ENCODE data around the gene RNF222. TPM values are rescaled to one million over a fixed set of nuclear protein-coding genes. Genes with fewer than 3 reads are reported as not detected.

The RNF222 gene
- total RNA-seq, 1 donor from 2014 or later, result not detected

GRCh38 chr17:8430966-8431365 lies 33.3 kb upstream of the RNF222 start:
- no peak overlapping the region for H3K4me3 Mint-ChIP-seq
- no peak for DNase-seq (ENCODE audit: low spot score in 2 of 2, unreplicated experiment in 2 of 2)
- H3K27me3 Mint-ChIP-seq (ENCODE audit: low read depth), result no peaks in the 10 kb centered on the region
- no peak overlapping the region for H3K27ac Mint-ChIP-seq
- peaks cover 4% of the 10 kb centered on the region for H3K4me1 Mint-ChIP-seq
- no peaks in the 10 kb centered on the region for H3K9me3 Mint-ChIP-seq
- no peaks in the 10 kb centered on the region for H3K36me3 Mint-ChIP-seq
- TF ChIP-seq, protein P1, sequence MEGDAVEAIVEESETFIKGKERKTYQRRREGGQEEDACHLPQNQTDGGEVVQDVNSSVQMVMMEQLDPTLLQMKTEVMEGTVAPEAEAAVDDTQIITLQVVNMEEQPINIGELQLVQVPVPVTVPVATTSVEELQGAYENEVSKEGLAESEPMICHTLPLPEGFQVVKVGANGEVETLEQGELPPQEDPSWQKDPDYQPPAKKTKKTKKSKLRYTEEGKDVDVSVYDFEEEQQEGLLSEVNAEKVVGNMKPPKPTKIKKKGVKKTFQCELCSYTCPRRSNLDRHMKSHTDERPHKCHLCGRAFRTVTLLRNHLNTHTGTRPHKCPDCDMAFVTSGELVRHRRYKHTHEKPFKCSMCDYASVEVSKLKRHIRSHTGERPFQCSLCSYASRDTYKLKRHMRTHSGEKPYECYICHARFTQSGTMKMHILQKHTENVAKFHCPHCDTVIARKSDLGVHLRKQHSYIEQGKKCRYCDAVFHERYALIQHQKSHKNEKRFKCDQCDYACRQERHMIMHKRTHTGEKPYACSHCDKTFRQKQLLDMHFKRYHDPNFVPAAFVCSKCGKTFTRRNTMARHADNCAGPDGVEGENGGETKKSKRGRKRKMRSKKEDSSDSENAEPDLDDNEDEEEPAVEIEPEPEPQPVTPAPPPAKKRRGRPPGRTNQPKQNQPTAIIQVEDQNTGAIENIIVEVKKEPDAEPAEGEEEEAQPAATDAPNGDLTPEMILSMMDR (IDR thresholded peaks at IDR 0.05; ENCODE audit: unreplicated experiment), result no peak

DNA sequence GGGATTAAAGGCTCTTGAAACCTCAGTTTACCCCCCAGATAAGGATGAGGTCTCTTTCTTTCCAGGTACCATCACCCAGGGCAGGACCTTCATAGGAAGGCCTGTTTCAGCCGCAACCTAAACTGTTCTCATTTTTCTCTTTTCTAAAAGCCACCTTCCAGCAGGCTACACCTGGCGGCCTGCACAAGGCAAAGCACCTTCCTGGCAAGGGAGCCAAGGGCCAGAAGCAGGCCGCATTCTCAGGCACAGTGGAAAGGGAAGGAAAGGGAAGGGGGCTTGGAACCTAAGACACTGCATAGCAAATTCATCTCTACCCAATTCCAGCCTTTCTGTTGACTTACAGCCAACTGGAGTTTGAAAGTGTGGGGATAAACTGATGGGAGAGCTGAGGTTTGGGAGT lies 29.2 kb upstream of the RNF222 start:
- H3K4me1 Mint-ChIP-seq, result no peaks in the 10 kb centered on the region
- no peak for DNase-seq (ENCODE audit: low spot score in 2 of 2, unreplicated experiment in 2 of 2)
- H3K27ac Mint-ChIP-seq, result no peak overlapping the region
- H3K36me3 Mint-ChIP-seq, result no peaks in the 10 kb centered on the region
- H3K4me3 Mint-ChIP-seq, result no peak overlapping the region
- TF ChIP-seq, protein P1 (IDR thresholded peaks at IDR 0.05; ENCODE audit: unreplicated experiment), result no peak
- no peaks in the 10 kb centered on the region for H3K9me3 Mint-ChIP-seq
- peaks cover 1% of the 10 kb centered on the region for H3K27me3 Mint-ChIP-seq (ENCODE audit: low read depth)

GRCh38 chr17:8426094-8426720 lies 28.6 kb upstream of the RNF222 start:
- TF ChIP-seq, protein P1 (IDR thresholded peaks at IDR 0.05; ENCODE audit: unreplicated experiment), result no peak
- Mint-ChIP-seq H3K4me3 (no peak overlapping the region), H3K36me3 (no peaks in the 10 kb centered on the region), H3K27ac (no peak overlapping the region), H3K4me1 (no peaks in the 10 kb centered on the region), H3K27me3 (ENCODE audit: low read depth) (peaks cover 1% of the 10 kb centered on the region), H3K9me3 (no peaks in the 10 kb centered on the region)
- DNase-seq (ENCODE audit: low spot score in 2 of 2, unreplicated experiment in 2 of 2), result no peak

- Mint-ChIP-seq H3K4me1 (no peaks in the 10 kb centered on the region), H3K27me3 (ENCODE audit: low read depth) (peaks cover 28% of the 10 kb centered on the region), H3K4me3 (no peak overlapping the region), H3K36me3 (no peaks in the 10 kb centered on the region), H3K9me3 (peaks cover 3% of the 10 kb centered on the region), H3K27ac (no peak overlapping the region)
- no peak for DNase-seq (ENCODE audit: low spot score in 2 of 2, unreplicated experiment in 2 of 2)
- TF ChIP-seq, protein P1 (IDR thresholded peaks at IDR 0.05; ENCODE audit: unreplicated experiment), result no peak
Measured at GRCh38 chr17:8421571-8421970, 23.9 kb upstream of the RNF222 start.

- H3K27ac Mint-ChIP-seq, result no peak overlapping the region
- no peak for DNase-seq (ENCODE audit: low spot score in 2 of 2, unreplicated experiment in 2 of 2)
- peaks cover 3% of the 10 kb centered on the region for H3K9me3 Mint-ChIP-seq
- TF ChIP-seq, protein P1 (IDR thresholded peaks at IDR 0.05; ENCODE audit: unreplicated experiment), result no peak
- H3K4me1 Mint-ChIP-seq, result no peaks in the 10 kb centered on the region
- peaks cover 35% of the 10 kb centered on the region for H3K27me3 Mint-ChIP-seq (ENCODE audit: low read depth)
- no peak overlapping the region for H3K4me3 Mint-ChIP-seq
- no peaks in the 10 kb centered on the region for H3K36me3 Mint-ChIP-seq
Measured at GRCh38 chr17:8420041-8420934, 22.7 kb upstream of the RNF222 start.
